Right ventricle myocardium superior (tissue), 1 donor: ENCODE data around the gene MROH9. TPM values are rescaled to one million over a fixed set of nuclear protein-coding genes. Genes with fewer than 3 reads are reported as not detected.
A peak's percentile ranks its signal among the peaks of the same experiment; 100 is the strongest.

Experiments
- ATAC-seq: fragments of 200-7000 bp; cut with Tn5 transposase; one replicate; pipeline ENCODE4 v1.9.1; 2020; ENCODE audit warnings: mild to moderate bottlenecking; ENCODE audit not compliant: poor library complexity
- DNase-seq: peaks from one replicate; pipeline ENCODE4 v3.0.0-alpha.2; 2020
- intact Hi-C: fragments of 100-400 bp; cut with DNase I; formaldehyde crosslinking; loops from one replicate; pipeline ENCODE4 v1.11.2; 2022
- total RNA-seq: library from RNA; stranded (reverse); fragmentation: NEBNext Ultra II Directional; extraction: Animal tissue kit (Norgen Biotek cat#: 25700); gene quantifications from one replicate; pipeline ENCODE4 v1.2.1, GENCODE V29; 2021
- donor health status: DM: no; HTN: yes; CAD: no; lungs with severe emphysema.

MROH9 gene
- total RNA-seq, 1 donor from 2014 or later = not detected

GRCh38 chr1:171055966-171056643 lies 120.8 kb downstream of the MROH9 start:
- intact Hi-C loops = no loop called here
- ATAC-seq (no peak), DNase-seq (no peak)

- ATAC-seq = no peak
- intact Hi-C loops = no loop called here
- DNase-seq = no peak
Observed at GRCh38 chr1:171061425-171062143, 126.2 kb downstream of the MROH9 start.

- no peak for DNase-seq
- intact Hi-C loops = no loop called here
- no peak for ATAC-seq
Observed at GRCh38 chr1:171062902-171063301, 127.6 kb downstream of the MROH9 start.

GRCh38 chr1:171075041-171075440 lies 139.7 kb downstream of the MROH9 start:
- ATAC-seq = no peak

DNA sequence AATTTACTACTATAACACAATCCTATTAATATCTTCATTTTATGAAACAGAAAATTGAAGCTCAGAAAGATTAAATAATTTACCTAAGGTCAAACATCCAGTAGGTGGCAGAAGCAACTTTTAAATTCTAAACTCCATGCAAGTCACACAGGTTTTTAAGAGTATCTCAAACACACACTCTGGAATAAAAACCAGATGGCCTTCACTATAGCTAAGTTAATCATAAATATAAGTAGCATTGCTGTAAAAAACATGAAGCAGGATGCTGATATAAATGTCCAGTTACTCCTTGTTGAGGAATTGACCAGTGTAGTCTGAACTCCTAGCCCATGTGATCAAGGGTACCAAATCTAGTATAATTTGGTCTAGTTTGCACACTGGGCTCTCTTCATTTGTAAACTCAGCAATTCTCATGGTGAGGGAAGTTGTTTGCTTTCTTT lies 146.0 kb downstream of the MROH9 start:
- intact Hi-C loops = loop anchor here (5.0 to 10.0 kb wide), 3 partner anchors 103 to 231 kb away; partner anchors contain the start of genes FMO2 and FMO4
- peak; percentile 64 for ATAC-seq
- no peak for DNase-seq

More at GRCh38 chr1:171075041-171075440, 139.7 kb downstream of the MROH9 start:
- no peak for DNase-seq
- intact Hi-C loops = no loop called here

DNA sequence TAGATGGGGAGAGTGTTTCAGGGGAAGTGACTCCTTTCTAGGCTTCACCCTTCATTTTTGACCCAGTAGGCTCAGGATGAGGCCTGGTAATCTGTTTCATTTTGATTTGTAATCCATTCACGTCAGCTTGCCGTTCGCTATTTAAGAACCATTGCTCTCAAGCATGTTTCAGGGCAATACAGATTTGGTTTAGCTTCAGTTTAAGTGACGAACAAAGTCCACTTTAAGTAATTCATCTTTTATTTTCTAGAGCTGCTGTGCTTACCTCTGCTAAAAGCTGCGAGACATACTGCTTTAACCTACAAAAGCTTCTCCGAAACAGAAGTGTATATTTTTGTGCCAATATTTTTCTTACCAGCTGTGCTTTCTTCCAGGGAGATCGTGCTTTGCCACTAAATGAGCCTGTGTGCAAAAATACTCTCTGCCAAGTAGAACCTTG lies 146.4 kb downstream of the MROH9 start:
- no peak for DNase-seq
- intact Hi-C loops = loop anchor here (5.0 to 10.0 kb wide), 3 partner anchors 103 to 231 kb away; partner anchors contain the start of genes FMO2 and FMO4
- peak; percentile 9 for ATAC-seq

- ATAC-seq = no peak
- intact Hi-C loops = loop anchor here (5.0 to 10.0 kb wide), 3 partner anchors 102 to 230 kb away; partner anchors contain the start of genes FMO2 and FMO4
- DNase-seq = no peak
Observed at GRCh38 chr1:171082606-171083005, 147.3 kb downstream of the MROH9 start.

GRCh38 chr1:171083222-171083621 lies 147.9 kb downstream of the MROH9 start:
- ATAC-seq (no peak), DNase-seq (no peak)
- intact Hi-C loops = loop anchor here (5.0 to 10.0 kb wide), 3 partner anchors 102 to 229 kb away; partner anchors contain the start of genes FMO2 and FMO4

DNA sequence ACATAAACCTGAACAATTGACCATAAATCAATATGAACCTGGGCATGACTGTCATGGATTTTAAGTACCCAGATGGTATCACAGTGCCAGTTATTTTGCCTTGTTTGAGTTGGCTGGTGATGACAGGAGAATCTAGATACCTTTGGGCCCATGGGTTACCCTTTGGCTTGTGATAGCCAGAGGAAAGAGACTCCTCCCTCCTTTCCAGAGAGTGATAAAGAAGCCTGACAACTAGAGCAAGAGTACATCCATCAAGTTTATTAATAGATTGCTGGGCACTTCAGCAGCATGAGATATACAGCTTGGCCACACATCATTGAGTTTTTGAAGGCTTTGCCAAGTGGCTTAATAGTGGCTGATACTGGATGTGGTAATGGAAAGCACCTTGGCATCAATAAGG lies 148.8 kb downstream of the MROH9 start:
- DNase-seq (no peak), ATAC-seq (peak; percentile 87)
- intact Hi-C loops = loop anchor here (5.0 to 10.0 kb wide), 3 partner anchors 101 to 228 kb away; partner anchors contain the start of genes FMO2 and FMO4

DNA sequence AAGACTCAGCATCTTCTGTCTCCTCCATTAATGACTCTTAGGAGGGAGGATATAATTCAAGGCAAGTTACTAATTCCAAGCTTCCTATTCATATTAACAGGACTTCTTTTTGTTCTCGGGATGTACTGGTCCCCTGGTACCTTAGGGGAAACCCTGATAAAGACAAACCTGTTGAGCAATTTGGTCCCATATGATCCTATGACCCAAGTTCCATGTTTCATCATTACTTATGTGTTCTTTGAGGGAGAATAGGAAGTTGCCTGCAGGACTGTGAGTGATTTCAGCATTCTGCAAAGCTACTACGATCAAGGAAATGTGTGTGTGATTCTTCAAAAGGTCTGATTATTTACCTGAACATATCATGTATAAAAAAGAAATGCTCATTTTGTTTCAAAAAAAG lies 149.5 kb downstream of the MROH9 start:
- intact Hi-C loops = loop anchor here (5.0 to 10.0 kb wide), 3 partner anchors 100 to 227 kb away; partner anchors contain the start of genes FMO2 and FMO4
- no peak for DNase-seq
- ATAC-seq = no peak

DNA sequence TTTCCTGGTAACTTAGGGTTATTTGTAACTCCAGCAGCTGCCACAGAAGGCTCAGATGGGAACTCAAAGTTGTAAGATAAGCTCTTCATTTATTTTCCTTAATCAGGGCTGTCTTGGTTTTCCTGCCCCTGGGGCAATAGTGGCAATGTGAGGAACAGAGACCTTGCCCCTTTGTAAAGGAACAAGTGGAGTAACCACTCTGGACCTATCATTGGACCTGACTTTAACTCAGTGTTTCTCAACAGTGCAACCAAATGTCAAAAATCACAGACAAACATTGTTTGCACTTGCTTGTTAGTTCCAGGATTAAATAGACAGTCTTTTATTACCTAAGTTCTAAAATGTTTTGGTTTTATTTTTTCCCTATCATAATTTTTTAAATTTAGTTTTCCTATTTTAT lies 152.6 kb downstream of the MROH9 start:
- intact Hi-C loops = loop anchor here (10.0 kb wide), 1 partner anchor 97 kb away; the partner anchor contains the start of gene FMO2
- ATAC-seq = no peak
- no peak for DNase-seq

DNA sequence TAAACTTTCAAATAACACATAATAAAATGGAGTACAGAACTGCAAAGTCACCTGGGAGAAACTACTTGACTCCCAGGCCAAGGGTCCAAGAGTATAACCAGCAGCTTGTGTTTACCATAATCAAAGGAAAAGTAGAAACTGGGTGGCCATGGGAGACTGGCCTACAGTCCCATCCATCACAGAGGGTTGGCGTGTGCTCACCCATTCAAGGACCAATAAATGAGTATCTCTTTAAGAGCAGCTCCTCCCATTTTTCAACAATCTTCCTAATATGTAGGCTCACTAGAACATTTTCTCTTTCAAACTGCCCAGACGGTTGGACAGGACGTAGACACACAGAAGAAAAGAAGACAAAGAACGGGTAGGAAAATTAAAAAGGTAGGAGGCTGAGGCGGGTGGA lies 155.3 kb downstream of the MROH9 start, which contains the start of gene FMO3:
Gene FMO3, plus strand, starts transcription at position 302 of the 400 bp plus-strand sequence. CDS start 1,754 bp downstream, outside the sequence.
- no peak for ATAC-seq
- intact Hi-C loops = no loop called here
- no peak for DNase-seq

DNA sequence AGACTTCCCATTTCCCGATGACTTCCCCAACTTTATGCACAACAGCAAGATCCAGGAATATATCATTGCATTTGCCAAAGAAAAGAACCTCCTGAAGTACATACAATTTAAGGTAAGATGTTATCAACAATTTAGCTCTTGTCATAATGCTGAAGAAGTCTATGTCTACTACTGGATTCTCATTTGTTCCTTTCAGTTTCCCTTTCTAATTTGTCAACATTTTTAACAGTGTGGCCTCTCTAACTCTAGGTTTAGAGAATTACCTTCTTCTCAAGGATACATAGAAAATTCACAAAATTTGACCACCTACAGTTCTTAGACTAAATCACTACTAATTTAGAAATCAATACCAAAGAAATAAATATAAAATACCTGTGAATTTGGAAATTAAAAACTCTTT lies 168.5 kb downstream of the MROH9 start:
- intact Hi-C loops = no loop called here
- ATAC-seq (no peak), DNase-seq (no peak)

DNA sequence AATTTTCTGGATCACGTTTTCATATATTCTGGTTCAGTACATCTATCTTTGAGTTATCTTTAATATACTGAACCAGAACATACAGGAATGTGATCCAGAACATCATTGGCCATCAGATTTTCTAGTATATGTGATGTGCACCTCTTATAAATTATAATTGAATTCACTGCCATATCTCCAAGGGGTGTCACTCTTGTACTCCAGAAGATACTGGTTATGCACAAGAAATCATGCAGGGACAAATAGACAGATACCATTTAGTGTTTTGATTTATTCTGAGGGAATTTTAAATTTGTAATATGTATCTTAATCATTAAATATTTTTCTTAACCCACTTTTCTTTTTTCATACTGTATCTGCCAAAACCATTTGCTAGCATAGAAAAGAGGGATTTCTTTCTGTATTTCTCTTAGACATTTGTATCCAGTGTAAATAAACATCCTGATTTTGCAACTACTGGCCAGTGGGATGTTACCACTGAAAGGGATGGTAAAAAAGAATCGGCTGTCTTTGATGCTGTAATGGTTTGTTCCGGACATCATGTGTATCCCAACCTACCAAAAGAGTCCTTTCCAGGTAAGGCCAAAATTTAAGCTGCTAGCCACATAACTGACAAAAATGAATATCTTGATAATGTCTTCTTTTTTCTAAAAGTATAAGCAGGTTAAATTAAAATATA lies 172.1 kb downstream of the MROH9 start:
- DNase-seq = no peak
- intact Hi-C loops = no loop called here
- ATAC-seq = peak; percentile 70

GRCh38 chr1:171107969-171108368 lies 172.6 kb downstream of the MROH9 start:
- intact Hi-C loops = no loop called here
- ATAC-seq (no peak), DNase-seq (no peak)

GRCh38 chr1:171109966-171110365 lies 174.6 kb downstream of the MROH9 start:
- ATAC-seq (no peak), DNase-seq (no peak)
- intact Hi-C loops = no loop called here

DNA sequence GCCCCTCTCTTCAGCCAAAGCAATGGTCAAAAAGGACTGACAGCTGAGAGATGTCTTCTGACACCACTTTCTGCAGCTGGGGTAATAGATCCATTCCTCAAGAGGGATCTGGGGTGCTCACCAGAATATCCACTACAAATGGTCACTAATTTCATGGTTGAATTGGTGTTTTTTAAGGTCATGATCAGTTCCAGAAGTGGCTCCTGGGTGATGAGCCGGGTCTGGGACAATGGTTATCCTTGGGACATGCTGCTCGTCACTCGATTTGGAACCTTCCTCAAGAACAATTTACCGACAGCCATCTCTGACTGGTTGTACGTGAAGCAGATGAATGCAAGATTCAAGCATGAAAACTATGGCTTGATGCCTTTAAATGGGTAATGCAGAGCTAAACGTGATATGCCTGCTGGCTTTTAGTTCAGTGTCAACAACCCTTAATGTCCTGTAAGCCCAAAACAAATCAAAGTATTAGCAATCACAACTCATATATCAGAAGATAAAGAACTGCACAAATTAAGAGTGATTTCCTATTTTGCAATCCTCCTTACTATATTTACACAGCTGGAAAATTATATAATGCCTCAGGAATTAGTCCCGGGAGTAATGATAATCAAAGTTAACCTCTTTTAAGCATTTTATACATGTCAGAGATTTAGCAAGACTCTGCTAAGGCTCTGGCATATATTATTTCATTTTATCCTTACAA lies 175.4 kb downstream of the MROH9 start:
- intact Hi-C loops = no loop called here
- no peak for DNase-seq
- ATAC-seq = peak; percentile 45

DNA sequence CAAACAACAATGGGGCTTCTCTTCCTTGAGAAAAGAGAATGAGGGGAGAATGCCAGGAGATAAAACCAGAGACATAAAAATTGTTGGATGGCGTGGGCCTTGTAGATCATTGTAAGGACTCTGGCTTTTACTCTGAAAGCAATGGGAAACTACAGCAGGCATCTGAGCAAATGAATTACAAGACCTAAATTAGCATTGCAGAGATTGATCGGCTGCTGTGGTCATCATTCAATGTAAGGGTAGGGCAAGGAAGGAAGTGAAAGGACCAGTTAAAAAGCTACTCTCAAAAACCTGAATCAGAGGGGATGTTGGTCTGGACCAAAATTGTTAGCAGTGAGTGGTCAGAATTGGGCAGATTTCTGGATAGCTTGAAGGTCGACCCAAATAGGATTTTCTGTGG lies 176.8 kb downstream of the MROH9 start:
- intact Hi-C loops = no loop called here
- ATAC-seq (no peak), DNase-seq (no peak)
